Measurements from ENCODE around the gene UQCRHL. TPM values are rescaled to one million over a fixed set of nuclear protein-coding genes. Genes with fewer than 3 reads are reported as not detected.
"Not testable (repeated sequence)": the region's sequence is repeated elsewhere in the genome, so short reads cannot be mapped to it uniquely, and the experiment has no call there.

The UQCRHL gene
- total RNA-seq, 8 experiments from 2014 or later, result 2.7 to 7.2 (median 5.9) TPM

DNA sequence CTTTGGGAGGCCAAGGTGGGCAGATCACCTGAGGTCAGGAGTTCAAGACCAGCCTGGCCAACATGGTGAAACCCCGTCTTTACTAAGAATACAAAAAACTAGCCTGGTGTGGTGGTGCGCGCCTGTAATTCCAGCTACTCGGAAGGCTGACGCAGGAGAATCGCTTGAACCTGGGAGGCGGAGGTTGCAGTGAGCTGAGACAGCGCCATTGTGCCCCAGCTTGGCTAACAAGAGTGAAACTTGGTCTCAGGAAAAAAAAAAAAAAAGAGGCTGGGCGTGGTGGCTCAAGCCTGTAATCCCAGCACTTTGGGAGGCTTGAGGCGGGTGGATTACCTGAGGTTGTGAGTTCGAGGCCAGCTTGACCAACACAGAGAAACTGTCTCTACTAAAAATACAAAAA is 38.6 kb upstream of the UQCRHL start:
- ATAC-seq (replicated peaks in 6 of 8); in situ Hi-C loops (cut with MboI; ENCODE audit: low pct_unique_long_range_greater_than_20kb in 2 of 9, low sequenced_read_pairs in 9 of 9, unreplicated experiment in 9 of 9); H3K4me3 ChIP-seq; H3K27ac ChIP-seq; H3K4me1 ChIP-seq (replicated peaks in 1 of 2): not testable (repeated sequence)
- WGBS, 10 experiments, result 88 to 100% (median 96%) methylated on average over 1 to 11 of the region's 11 CpGs; no CpG with 5 or more reads in 3 of the 10 experiments

DNA sequence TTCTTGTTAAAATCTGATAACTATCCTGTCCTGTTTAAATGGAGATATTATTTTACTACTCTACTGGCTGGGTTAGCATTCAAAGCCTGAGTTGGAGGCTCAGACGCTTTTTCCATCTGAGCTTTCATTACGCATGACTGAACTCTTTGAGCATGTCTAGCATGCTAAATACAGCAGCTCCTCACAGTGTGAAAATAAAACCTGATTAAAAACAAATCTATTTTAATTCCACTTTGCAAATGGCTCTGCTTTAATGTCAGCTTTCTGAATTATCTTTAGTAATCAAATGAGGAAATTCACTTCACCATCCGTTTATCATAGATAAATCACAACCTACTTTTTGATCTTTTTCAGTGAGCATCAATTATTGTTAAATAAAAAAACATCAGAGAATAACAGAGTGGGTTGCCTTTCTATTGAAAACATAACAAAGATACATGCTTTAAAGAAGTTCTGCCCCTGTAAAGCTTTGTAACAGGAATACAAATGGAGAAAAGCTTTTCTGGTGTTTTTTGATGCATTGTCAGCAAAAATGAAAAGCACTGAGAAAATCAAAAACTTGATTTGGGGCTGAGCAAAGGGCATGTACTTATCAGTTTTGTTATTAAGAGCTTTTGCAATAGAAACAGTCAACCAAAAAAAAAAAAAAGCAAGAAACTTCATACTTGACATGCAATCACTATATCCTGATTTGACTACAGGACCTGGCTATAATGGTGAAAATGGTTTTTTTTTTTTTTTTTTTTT is 36.5 kb upstream of the UQCRHL start:
- H3K4me3 ChIP-seq, result peak overlapping the region in 1 of 5 donors; percentile 3
- in situ Hi-C loops (cut with MboI; ENCODE audit: low pct_unique_long_range_greater_than_20kb in 2 of 9, low sequenced_read_pairs in 9 of 9, unreplicated experiment in 9 of 9), result no loop called here
- 5 to 66% (median 14%) methylated on average over 1 to 3 of the region's 3 CpGs for WGBS, 10 experiments
- H3K27ac ChIP-seq, result no peak overlapping the region
- peaks cover 6 to 7% of the 10 kb centered on the region in 2 donors for H3K4me1 ChIP-seq (replicated peaks in 1 of 2)
- peak in 2 of 8 experiments; percentile 2 to 8 for ATAC-seq (replicated peaks in 6 of 8)

DNA sequence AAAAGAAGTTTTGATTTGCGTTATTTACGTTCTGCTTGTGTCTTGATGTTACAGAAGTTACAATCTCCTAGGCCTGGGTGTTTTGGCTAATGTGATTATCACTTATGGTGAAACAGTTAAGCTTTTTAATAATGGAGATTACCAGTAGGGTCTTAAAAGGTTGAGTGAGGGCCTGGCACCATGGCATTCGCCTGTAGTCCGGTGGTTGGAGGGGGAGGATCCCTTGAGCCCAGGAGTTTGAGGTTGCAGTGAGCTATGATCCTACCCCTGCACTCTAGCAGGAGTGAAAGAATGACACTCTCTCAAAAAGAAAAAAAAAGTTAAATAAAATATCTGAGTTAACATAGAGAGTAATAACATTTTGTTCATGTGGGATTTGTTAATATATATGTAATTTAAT is 31.3 kb upstream of the UQCRHL start:
- Histone ChIP-seq H3K27ac (no peak overlapping the region), H3K4me3 (no peak overlapping the region), H3K4me1 (replicated peaks in 1 of 2) (peaks cover 3 to 8% of the 10 kb centered on the region in 2 donors)
- 65 to 100% (median 94%) methylated on average over 1 to 4 of the region's 4 CpGs; no CpG with 5 or more reads in 2 of the 10 experiments for WGBS, 10 experiments
- in situ Hi-C loops (cut with MboI; ENCODE audit: low pct_unique_long_range_greater_than_20kb in 2 of 9, low sequenced_read_pairs in 9 of 9, unreplicated experiment in 9 of 9), result no loop called here
- no peak for ATAC-seq (replicated peaks in 6 of 8)

DNA sequence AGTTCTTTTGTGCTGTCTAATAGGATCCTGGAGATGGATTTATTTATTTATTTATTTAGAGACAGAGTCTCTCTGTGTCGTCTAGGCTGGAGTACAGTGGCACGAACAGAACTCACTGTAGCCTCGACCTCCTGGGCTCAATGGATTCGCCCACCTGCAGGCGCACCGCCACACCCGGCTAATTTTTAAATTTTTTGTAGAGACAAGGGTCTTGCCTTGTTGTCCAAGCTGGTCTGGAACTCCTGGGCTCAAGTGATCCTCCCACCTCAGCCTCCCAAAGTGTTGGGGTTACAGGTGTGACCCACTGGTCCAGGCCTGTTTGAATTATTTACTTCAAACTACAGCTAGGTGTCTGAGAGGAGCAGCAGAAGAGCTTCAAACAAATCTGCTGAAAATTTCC is 30.5 kb upstream of the UQCRHL start:
- Histone ChIP-seq H3K4me1 (replicated peaks in 1 of 2) (peaks cover 4 to 9% of the 10 kb centered on the region in 2 donors), H3K4me3 (no peak overlapping the region), H3K27ac (no peak overlapping the region)
- ATAC-seq (replicated peaks in 6 of 8), result no peak
- 80 to 100% (median 94%) methylated on average over 4 to 7 of the region's 7 CpGs; no CpG with 5 or more reads in 3 of the 10 experiments for WGBS, 10 experiments
- in situ Hi-C loops (cut with MboI; ENCODE audit: low pct_unique_long_range_greater_than_20kb in 2 of 9, low sequenced_read_pairs in 9 of 9, unreplicated experiment in 9 of 9), result no loop called here

DNA sequence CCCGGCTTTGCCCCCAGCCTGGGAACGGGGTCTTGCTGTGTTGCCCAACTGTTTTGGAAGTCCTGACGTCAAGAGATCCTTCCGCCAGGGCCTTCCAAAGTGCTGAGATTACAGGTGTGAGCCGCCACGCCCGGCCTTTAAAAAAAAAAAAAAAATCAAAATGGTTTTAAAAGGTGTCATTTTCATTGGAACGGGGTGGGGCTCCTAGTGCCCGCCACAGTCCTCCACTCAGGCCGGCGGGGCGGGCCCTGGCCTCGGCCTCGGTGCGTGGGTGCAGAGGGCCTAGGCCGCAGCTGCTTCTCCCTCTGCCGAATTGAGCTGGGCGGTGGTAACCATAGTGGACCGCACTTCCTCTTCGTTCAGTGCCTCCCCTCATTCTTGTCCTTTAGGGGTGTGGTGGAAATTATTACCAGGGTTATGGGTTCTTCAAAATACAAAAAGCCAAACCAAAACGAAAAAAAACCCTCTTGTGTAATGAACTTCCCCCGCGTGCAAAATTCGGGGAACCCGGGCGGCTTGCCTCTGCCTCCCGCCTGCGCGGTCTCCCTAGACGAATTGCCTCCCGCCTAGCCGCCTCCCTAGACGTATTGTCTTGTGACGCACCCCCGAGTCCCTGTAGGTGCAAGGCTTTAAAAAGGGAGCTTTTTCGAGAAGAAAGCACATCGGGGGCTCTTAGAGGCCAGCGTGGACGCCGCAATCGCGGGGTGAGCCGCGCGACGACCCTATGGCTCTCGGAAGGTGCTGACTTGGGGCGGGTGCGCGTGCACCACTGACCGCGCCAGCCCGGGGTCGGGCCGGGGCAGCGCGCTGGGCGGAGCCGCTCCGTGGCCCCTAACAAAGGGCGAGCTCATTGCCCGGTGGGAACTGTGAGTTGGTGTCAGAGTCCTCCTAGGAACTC is 29.6 kb upstream of the UQCRHL start:
- H3K4me1 ChIP-seq (replicated peaks in 1 of 2), result peaks cover 7 to 15% of the 10 kb centered on the region in 2 donors
- in situ Hi-C loops (cut with MboI; ENCODE audit: low pct_unique_long_range_greater_than_20kb in 2 of 9, low sequenced_read_pairs in 9 of 9, unreplicated experiment in 9 of 9), result no loop called here
- 44 to 98% (median 90%) methylated on average over 6 to 36 of the region's 62 CpGs; no CpG with 5 or more reads in 4 of the 10 experiments for whole genome bisulfite sequencing, 10 experiments
- no peak overlapping the region for H3K4me3 ChIP-seq
- ATAC-seq (replicated peaks in 6 of 8), result no peak
- no peak overlapping the region for H3K27ac ChIP-seq

DNA sequence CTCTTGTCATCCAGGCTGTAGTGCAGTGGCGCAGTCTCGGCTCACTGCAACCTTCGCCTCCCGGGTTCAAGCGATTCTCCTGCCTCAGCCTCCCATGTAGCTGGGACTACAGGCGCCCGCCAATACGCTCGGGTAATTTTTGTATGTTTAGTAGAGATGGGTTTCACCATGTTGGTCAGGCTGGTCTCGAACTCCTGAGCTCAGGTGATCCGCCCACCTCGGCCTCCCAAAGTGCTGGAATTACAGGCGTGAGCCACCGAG is 29.0 kb upstream of the UQCRHL start:
- Histone ChIP-seq H3K4me1 (replicated peaks in 1 of 2) (peaks cover 7 to 16% of the 10 kb centered on the region in 2 donors), H3K4me3 (peak overlapping the region in 2 of 5 donors; percentile 34), H3K27ac (peak overlapping the region; percentile 71 to 82)
- in situ Hi-C loops (cut with MboI; ENCODE audit: low pct_unique_long_range_greater_than_20kb in 2 of 9, low sequenced_read_pairs in 9 of 9, unreplicated experiment in 9 of 9); ATAC-seq (replicated peaks in 6 of 8): not testable (repeated sequence)
- 71 to 100% (median 98%) methylated on average over 3 to 14 of the region's 14 CpGs; no CpG with 5 or more reads in 3 of the 10 experiments for WGBS, 10 experiments

DNA sequence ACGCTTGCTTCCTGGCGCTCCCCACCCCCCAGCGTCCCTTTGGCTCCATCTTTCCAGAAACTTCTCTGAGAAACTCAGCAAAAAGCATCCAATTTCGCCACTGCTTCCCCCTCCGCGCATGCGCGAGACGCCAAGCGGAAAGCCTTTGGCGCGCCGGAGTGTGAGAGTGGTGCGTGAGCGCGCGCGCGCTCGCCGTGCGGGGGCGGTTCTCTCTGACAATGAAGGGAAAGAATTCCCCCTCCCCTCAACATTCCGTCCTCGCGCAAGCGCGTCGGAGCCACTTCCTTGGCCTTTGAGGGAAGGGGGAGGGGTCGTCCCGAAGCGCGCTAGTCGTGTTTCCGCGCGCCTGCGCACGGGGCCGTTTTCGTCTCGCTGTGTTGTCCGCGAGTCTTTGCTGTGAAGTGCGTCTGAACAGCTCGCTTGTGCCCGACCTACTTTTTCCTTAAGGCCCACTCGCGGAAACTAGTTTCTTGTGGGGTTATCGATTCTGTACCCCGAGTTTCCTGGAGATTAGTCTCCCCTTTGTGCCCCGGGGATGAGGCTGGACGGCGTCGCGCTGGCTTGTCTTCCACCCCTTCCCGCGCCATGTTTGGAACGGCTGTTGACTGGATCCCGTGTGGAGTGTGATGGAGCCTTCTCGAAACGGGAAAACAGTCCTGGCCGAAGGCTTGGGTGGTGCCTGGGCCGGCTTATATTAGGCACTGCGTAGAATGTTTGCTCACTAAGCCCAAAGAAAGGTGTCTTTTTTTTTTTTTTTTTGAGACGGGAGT is 28.5 kb upstream of the UQCRHL start:
- ATAC-seq (replicated peaks in 6 of 8), result peak; percentile 63 to 77 (median 71)
- 0 to 69% (median 11%) methylated on average over 2 to 58 of the region's 66 CpGs; no CpG with 5 or more reads in 1 of the 10 experiments for WGBS, 10 experiments
- Histone ChIP-seq H3K4me1 (replicated peaks in 1 of 2) (peaks cover 7 to 16% of the 10 kb centered on the region in 2 donors), H3K4me3 (peak overlapping the region; percentile 60 to 71 (median 68)), H3K27ac (peak overlapping the region; percentile 99 to 100)
- in situ Hi-C loops (cut with MboI; ENCODE audit: low pct_unique_long_range_greater_than_20kb in 2 of 9, low sequenced_read_pairs in 9 of 9, unreplicated experiment in 9 of 9), result no loop called here

DNA sequence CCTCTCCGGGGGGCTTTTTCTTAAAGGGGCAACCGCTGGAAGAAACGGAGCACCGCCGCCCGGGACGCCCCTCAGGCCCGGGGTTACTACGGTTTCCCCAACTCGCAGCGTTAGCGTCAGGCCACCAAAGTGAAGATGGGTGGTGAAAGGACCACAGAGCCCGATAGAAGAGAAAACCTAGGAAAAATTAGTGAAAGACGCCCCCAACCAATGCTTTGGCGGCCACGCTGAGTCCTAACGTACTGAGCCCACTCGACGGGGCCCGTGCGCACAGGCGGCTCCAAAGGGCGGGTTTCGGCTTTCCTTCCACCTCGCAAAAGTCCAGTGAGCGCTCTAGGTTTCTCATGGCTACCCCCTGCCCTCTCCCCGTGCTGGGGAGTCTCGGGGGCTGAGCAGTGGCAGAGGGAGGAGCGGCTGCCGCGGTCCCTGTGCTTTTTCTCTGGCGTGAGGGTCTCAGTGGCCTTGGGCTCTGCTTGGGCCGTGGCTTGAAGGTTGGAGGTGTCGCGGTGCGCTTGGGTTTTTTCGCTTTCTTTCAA is 27.8 kb upstream of the UQCRHL start:
- in situ Hi-C loops (cut with MboI; ENCODE audit: low pct_unique_long_range_greater_than_20kb in 2 of 9, low sequenced_read_pairs in 9 of 9, unreplicated experiment in 9 of 9), result no loop called here
- peaks cover 12 to 22% of the 10 kb centered on the region in 2 donors for H3K4me1 ChIP-seq (replicated peaks in 1 of 2)
- H3K27ac ChIP-seq, result peak overlapping the region; percentile 99 to 100
- 0 to 11% (median 0%) methylated on average over 3 to 16 of the region's 37 CpGs; no CpG with 5 or more reads in 4 of the 10 experiments for WGBS, 10 experiments
- H3K4me3 ChIP-seq, result peak overlapping the region; percentile 60 to 71 (median 68)
- ATAC-seq (replicated peaks in 6 of 8), result peak; percentile 5 to 51 (median 41)

DNA sequence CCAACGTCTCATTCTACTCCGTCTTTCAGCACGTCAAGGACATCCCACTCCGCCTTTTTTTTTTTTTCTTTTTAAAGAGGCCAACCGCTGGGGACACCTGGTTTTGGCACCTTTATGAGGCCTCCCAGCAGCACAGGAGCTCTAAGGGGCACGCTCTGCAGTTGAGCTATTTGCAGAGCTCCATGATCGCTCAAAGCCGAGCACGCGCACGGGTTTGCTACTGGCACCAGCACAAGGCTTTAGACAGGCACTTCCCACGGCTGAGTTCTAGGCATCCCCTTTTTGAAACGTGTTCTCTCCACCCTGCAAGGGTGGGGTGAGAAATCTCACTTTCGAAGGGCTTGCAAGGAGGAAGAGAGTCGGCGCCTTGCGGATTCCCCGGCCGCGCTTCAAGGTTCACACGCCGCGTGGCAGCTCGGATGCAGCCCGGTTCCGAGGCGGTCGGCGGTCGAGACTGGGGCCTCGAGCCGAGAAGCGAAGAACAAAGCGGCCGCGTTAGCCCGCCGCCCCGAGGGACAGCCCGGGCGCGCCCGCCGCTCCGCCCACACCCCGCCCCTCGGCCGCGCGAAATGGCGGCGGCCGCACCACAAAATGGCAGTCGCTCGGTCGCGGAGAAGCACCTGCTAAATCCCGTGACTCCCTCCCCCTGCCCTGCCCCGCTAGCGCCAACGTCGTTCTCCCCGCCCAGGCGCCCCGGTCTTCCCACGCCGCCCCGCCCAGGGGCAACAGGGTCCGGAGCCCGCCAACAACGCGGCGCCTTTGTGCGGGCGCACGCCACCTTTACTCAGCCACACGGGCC is 27.2 kb upstream of the UQCRHL start:
- peak overlapping the region; percentile 60 to 71 (median 68) for H3K4me3 ChIP-seq
- H3K27ac ChIP-seq, result peak overlapping the region; percentile 99 to 100
- peaks cover 12 to 23% of the 10 kb centered on the region in 2 donors for H3K4me1 ChIP-seq (replicated peaks in 1 of 2)
- in situ Hi-C loops (cut with MboI; ENCODE audit: low pct_unique_long_range_greater_than_20kb in 2 of 9, low sequenced_read_pairs in 9 of 9, unreplicated experiment in 9 of 9), result no loop called here
- WGBS, 10 experiments, result 0 to 2% (median 0%) methylated on average over 1 to 19 of the region's 77 CpGs; no CpG with 5 or more reads in 2 of the 10 experiments
- peak; percentile 45 to 69 (median 66) for ATAC-seq (replicated peaks in 6 of 8)

DNA sequence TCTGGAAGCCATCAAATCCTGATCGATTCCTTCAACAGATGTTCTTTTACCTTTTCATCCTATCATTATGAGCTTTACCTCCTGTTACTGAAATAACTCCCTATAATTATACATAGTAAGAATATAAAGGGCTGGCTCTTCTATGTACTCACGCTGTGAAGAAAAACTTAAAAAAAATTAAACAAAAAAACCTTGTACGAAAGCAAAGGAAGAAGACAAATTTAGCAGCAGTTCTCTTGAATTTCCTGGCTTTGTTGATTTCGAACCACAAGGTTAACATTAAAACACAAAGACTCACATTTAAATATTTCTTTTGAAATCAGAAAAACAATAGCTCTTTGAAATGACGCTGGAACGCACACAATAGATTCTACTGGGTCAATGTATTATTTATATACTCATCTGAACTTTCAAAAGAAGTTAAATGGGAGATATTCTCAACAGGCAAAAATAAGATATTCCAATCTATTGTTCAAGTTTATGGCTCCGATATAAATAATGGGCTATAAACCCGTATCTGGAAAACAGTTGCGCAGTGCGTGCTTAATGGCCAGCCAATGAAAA is 26.5 kb upstream of the UQCRHL start:
- 0 to 15% (median 4%) methylated on average over 2 to 10 of the region's 10 CpGs for WGBS, 10 experiments
- H3K4me1 ChIP-seq (replicated peaks in 1 of 2), result peaks cover 12 to 23% of the 10 kb centered on the region in 2 donors
- ATAC-seq (replicated peaks in 6 of 8), result no peak
- peak overlapping the region; percentile 60 to 71 (median 68) for H3K4me3 ChIP-seq
- peak overlapping the region; percentile 99 to 100 for H3K27ac ChIP-seq
- in situ Hi-C loops (cut with MboI; ENCODE audit: low pct_unique_long_range_greater_than_20kb in 2 of 9, low sequenced_read_pairs in 9 of 9, unreplicated experiment in 9 of 9), result no loop called here

DNA sequence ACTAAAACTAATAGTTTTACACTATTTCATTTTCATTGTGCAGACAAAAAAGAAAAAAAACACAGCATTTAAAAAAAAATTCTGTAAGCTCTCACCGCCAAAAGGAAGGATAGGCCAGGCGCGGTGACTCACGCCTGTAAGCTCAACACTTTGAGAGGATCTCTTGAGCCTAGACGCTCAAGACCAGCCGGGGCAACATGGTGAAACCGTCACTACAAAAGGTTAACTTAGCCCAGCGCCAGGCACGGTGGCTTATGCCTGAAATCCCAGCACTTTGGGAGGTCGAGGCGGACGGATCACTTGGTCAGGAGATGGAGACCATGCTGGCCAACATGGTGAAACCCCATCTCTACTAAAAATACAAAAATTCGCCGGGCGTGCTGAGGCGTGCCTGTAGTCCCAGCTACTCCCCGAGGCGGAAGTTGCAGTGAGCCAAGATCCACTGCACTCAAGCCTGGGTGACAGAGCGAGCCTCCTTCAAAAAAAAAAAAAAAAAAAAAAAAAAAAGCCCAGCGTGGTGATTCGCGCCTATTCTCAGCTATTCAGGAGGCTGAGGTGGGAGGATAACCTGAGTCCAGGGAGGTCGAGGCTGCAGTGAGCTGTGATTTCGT is 25.7 kb upstream of the UQCRHL start:
- Histone ChIP-seq H3K4me3 (peak overlapping the region; percentile 60 to 71 (median 68)), H3K4me1 (replicated peaks in 1 of 2) (peaks cover 12 to 23% of the 10 kb centered on the region in 2 donors), H3K27ac (peak overlapping the region; percentile 99 to 100)
- in situ Hi-C loops (cut with MboI; ENCODE audit: low pct_unique_long_range_greater_than_20kb in 2 of 9, low sequenced_read_pairs in 9 of 9, unreplicated experiment in 9 of 9), result no loop called here
- peak in 2 of 8 experiments; percentile 2 to 22 for ATAC-seq (replicated peaks in 6 of 8)
- 0 to 94% (median 70%) methylated on average over 2 to 23 of the region's 24 CpGs for WGBS, 10 experiments
